GM12891 (cell line): ENCODE data around the gene LIN28A.

Experiments used
- PAX5 ChIP-seq: IDR thresholded peaks from 2 replicates; pipeline ENCODE4 v1.6.1; 2011; ENCODE audit warnings: low read length, moderate library complexity, mild to moderate bottlenecking; ENCODE audit not compliant: insufficient read depth, severe bottlenecking
- POLR2A ChIP-seq: IDR thresholded peaks from 2 replicates; pipeline ENCODE4 v1.6.1; 2011; ENCODE audit warnings: low read depth, low read length, control low read depth
- POLR2AphosphoS5 ChIP-seq: IDR thresholded peaks from 2 replicates; pipeline ENCODE4 v1.6.1; 2011; ENCODE audit warnings: low read depth, low read length, control low read depth
- POU2F2 ChIP-seq: IDR thresholded peaks from 2 replicates; pipeline ENCODE4 v1.6.1; 2011; ENCODE audit warnings: low read depth, mild to moderate bottlenecking, control low read depth, low read length, moderate library complexity
- SPI1 ChIP-seq: IDR thresholded peaks from 2 replicates; pipeline ENCODE4 v1.6.1; 2011; ENCODE audit warnings: low read depth, low read length, control low read depth
- TAF1 ChIP-seq: IDR thresholded peaks from 2 replicates; pipeline ENCODE4 v1.6.1; 2011; ENCODE audit warnings: low read depth, low read length, control low read depth

GRCh38 chr1:26391450-26391849 lies 19.2 kb upstream of the LIN28A start:
- TF ChIP-seq TAF1 (no peak), POLR2A (no peak), POLR2AphosphoS5 (no peak), SPI1 (no peak), PAX5 (no peak), POU2F2 (no peak)
